CD14-positive monocyte (primary cell): ENCODE measurements around the gene PLXDC2. TPM values are rescaled to one million over a fixed set of nuclear protein-coding genes. Genes with fewer than 3 reads are reported as not detected.

Source experiments
- DNase-seq, 3 donors: peaks; one replicate each; pipeline ENCODE4 v3.0.0-alpha.2; 2011 to 2022
- H2AFZ ChIP-seq: 2 replicates; pipeline ENCODE4 v1.6.0; 2012; ENCODE audit warnings: mild to moderate bottlenecking, low read depth, low read length, inconsistent platforms; ENCODE audit not compliant: insufficient read depth, poor library complexity, severe bottlenecking
- H3K27ac ChIP-seq, 2 donors: 1 replicate in 1 of 2; 2 replicates in 1 of 2; pipeline ENCODE4 v1.5.1; 2012 to 2013; ENCODE audit warnings: low read length in 2 of 2, control low read depth in 1 of 2, inconsistent platforms in 1 of 2, low read depth in 1 of 2, mild to moderate bottlenecking in 1 of 2
- H3K27me3 ChIP-seq, 2 donors: one replicate each; pipeline versions ENCODE4 v1.6.0 to v1.6.1; 2011 to 2013; ENCODE audit warnings: low read length in 2 of 2; ENCODE audit not compliant: control insufficient read depth in 2 of 2, insufficient read depth in 2 of 2
- H3K36me3 ChIP-seq, 2 donors: replicated peaks in 1 of 2; 1 replicate in 1 of 2; 2 replicates in 1 of 2; pipeline versions ENCODE4 v1.5.1 to v1.6.1; 2012 to 2013; ENCODE audit warnings: low read length in 2 of 2, control low read depth in 1 of 2, inconsistent platforms in 1 of 2, mild to moderate bottlenecking in 1 of 2; ENCODE audit not compliant: insufficient read depth in 2 of 2, control insufficient read depth in 1 of 2
- H3K4me1 ChIP-seq, 2 donors: 1 replicate in 1 of 2; 2 replicates in 1 of 2; pipeline versions ENCODE4 v1.5.1 to v1.6.1; 2012 to 2013; ENCODE audit warnings: low read length in 2 of 2, control low read depth in 1 of 2, inconsistent platforms in 1 of 2, mild to moderate bottlenecking in 1 of 2, moderate library complexity in 1 of 2; ENCODE audit not compliant: insufficient read depth in 2 of 2, control insufficient read depth in 1 of 2
- H3K4me2 ChIP-seq: replicated peaks from 2 replicates; pipeline ENCODE3; 2012; ENCODE audit warnings: low read length, moderate library complexity, mild to moderate bottlenecking; ENCODE audit not compliant: poor library complexity, severe bottlenecking; ENCODE audit errors: extremely low read depth
- H3K4me3 ChIP-seq, 3 experiments: fragments of 200-600 bp in 1 of 3; sonication (generic) in 1 of 3; replicated peaks in 1 of 3; 1 replicate in 2 of 3; 2 replicates in 1 of 3; pipeline ENCODE4 v1.5.1; 2011 to 2013; ENCODE audit warnings: low read length in 3 of 3, mild to moderate bottlenecking in 3 of 3, control low read depth in 2 of 3, low read depth in 2 of 3, inconsistent platforms in 1 of 3, moderate library complexity in 1 of 3
- H3K79me2 ChIP-seq: 2 replicates; pipeline ENCODE4 v1.6.0; 2012; ENCODE audit warnings: mild to moderate bottlenecking, control low read depth, inconsistent platforms, low read length, moderate library complexity; ENCODE audit not compliant: insufficient read depth
- H3K9ac ChIP-seq: 2 replicates; pipeline ENCODE4 v1.6.0; 2017; ENCODE audit warnings: low read length, mild to moderate bottlenecking; ENCODE audit not compliant: insufficient read depth, poor library complexity, severe bottlenecking
- H3K9me3 ChIP-seq, 2 donors: replicated peaks in 1 of 2; 1 replicate in 1 of 2; 2 replicates in 1 of 2; pipeline versions ENCODE4 v1.5.1 to v1.6.1; 2012 to 2013; ENCODE audit warnings: low read length in 2 of 2, control low read depth in 1 of 2; ENCODE audit not compliant: control insufficient read depth in 1 of 2, insufficient read depth in 1 of 2
- H4K20me1 ChIP-seq: 2 replicates; pipeline ENCODE4 v1.6.0; 2012; ENCODE audit warnings: mild to moderate bottlenecking, low read length, control low read depth, moderate library complexity; ENCODE audit not compliant: insufficient read depth
- H3K27ac Mint-ChIP-seq, 7 donors: one replicate each; pipeline ENCODE4 v1.8.0; 2020; ENCODE audit warnings: mild to moderate bottlenecking in 7 of 7, mixed read lengths in 7 of 7, moderate library complexity in 6 of 7, inconsistent platforms in 2 of 7
- H3K27me3 Mint-ChIP-seq, 3 donors: one replicate each; pipeline ENCODE4 v1.8.0; 2021 to 2022; ENCODE audit warnings: low read depth in 3 of 3, mild to moderate bottlenecking in 3 of 3, mixed read lengths in 3 of 3, moderate library complexity in 3 of 3, inconsistent platforms in 1 of 3
- H3K36me3 Mint-ChIP-seq, 2 donors: one replicate each; pipeline ENCODE4 v1.8.0; 2020; ENCODE audit warnings: mixed read lengths in 2 of 2, inconsistent platforms in 1 of 2, mild to moderate bottlenecking in 1 of 2
- H3K4me1 Mint-ChIP-seq: one replicate; pipeline ENCODE4 v1.8.0; 2020; ENCODE audit warnings: mild to moderate bottlenecking, mixed read lengths
- H3K4me3 Mint-ChIP-seq, 2 donors: one replicate each; pipeline ENCODE4 v1.8.0; 2020; ENCODE audit warnings: mild to moderate bottlenecking in 2 of 2, mixed read lengths in 2 of 2, moderate library complexity in 1 of 2
- H3K9me3 Mint-ChIP-seq, 7 donors: one replicate each; pipeline ENCODE4 v1.8.0; 2020 to 2022; ENCODE audit warnings: mixed read lengths in 7 of 7, mild to moderate bottlenecking in 6 of 7, moderate library complexity in 6 of 7, inconsistent platforms in 2 of 7
- WGBS: methylation state at CpG from one replicate; pipeline ENCODE4 v1.1.5; 2013; ENCODE audit warnings: missing lambda C conversion rate; ENCODE audit not compliant: insufficient coverage; 5-methylcytosine and 5-hydroxymethylcytosine counted together
- intact Hi-C, 2 donors: fragments of 100-400 bp; cut with micrococcal nuclease; formaldehyde crosslinking; loops; one replicate each; pipeline versions ENCODE4 v1.15.0 to v1.15.1; 2023
- polyA plus RNA-seq, 3 donors: library from polyadenylated mRNA; depleted of rRNA in 1 of 3; unstranded in 2 of 3; stranded (reverse) in 1 of 3; fragments of 300-500 nt in 2 of 3; fragments of >200 nt in 1 of 3; fragmentation: Illumina TruSeq in 2 of 3; gene quantifications; 1 replicate in 2 of 3; 2 replicates in 1 of 3; pipeline ENCODE4 v1.2.3, GENCODE V29; 2012 to 2021
- TF ChIP-seq, protein P1 (sequence below): fragments of 200-600 bp; IDR thresholded peaks from one replicate; pipeline ENCODE4 v1.8.0; 2022; ENCODE audit warnings: antibody characterized with exemption, mild to moderate bottlenecking

The PLXDC2 gene
- polyA plus RNA-seq, 3 donors: 37.5 to 128 (median 93.6) TPM

DNA sequence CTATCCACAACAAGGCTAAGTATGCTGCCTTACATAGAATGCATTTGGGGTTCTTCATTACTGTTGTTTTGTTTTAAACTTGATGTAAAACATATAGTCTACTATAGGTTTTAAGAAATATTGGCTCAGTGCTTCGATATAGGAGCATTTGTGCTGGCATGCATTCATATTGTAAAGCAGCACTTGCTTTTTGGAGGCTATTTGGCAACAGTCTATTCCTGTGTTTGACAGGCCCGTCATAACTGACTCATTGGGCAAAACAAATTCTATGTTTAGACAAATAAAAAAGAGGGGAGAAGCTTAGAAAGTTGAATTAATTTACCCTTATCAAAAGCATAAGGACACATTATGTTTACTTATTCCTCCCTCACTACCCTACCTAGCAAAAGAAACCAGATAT is 38.4 kb upstream of the PLXDC2 start:
- Histone ChIP-seq H3K27ac (no peak overlapping the region), H2AFZ (peak overlapping the region; percentile 27), H3K9ac (no peak overlapping the region), H3K27me3 (no peaks in the 10 kb centered on the region), H3K79me2 (no peaks in the 10 kb centered on the region), H3K4me1 (peaks cover 34 to 42% of the 10 kb centered on the region in 2 donors), H3K9me3 (no peaks in the 10 kb centered on the region), H3K4me2 (no peak overlapping the region), H3K4me3 (no peak overlapping the region), H3K36me3 (no peaks in the 10 kb centered on the region), H4K20me1 (no peaks in the 10 kb centered on the region)
- H3K27ac Mint-ChIP-seq: no peak overlapping the region
- H3K27me3 Mint-ChIP-seq: peaks cover 0 to 2% (median 0%) of the 10 kb centered on the region in 3 donors
- peaks cover 37% of the 10 kb centered on the region for H3K4me1 Mint-ChIP-seq
- TF ChIP-seq, protein P1, sequence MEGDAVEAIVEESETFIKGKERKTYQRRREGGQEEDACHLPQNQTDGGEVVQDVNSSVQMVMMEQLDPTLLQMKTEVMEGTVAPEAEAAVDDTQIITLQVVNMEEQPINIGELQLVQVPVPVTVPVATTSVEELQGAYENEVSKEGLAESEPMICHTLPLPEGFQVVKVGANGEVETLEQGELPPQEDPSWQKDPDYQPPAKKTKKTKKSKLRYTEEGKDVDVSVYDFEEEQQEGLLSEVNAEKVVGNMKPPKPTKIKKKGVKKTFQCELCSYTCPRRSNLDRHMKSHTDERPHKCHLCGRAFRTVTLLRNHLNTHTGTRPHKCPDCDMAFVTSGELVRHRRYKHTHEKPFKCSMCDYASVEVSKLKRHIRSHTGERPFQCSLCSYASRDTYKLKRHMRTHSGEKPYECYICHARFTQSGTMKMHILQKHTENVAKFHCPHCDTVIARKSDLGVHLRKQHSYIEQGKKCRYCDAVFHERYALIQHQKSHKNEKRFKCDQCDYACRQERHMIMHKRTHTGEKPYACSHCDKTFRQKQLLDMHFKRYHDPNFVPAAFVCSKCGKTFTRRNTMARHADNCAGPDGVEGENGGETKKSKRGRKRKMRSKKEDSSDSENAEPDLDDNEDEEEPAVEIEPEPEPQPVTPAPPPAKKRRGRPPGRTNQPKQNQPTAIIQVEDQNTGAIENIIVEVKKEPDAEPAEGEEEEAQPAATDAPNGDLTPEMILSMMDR: no peak
- DNase-seq: no peak
- no peaks in the 10 kb centered on the region for H3K36me3 Mint-ChIP-seq
- 50% methylated on average over 1 of the region's 2 CpGs for WGBS
- peaks cover 0 to 4% (median 0%) of the 10 kb centered on the region in 7 donors for H3K9me3 Mint-ChIP-seq
- intact Hi-C loops: loop anchor here in 1 of 2 donors (5.0 kb wide), 1 partner anchor 39 kb away; the partner anchor contains the start of gene PLXDC2
- no peak overlapping the region for H3K4me3 Mint-ChIP-seq

DNA sequence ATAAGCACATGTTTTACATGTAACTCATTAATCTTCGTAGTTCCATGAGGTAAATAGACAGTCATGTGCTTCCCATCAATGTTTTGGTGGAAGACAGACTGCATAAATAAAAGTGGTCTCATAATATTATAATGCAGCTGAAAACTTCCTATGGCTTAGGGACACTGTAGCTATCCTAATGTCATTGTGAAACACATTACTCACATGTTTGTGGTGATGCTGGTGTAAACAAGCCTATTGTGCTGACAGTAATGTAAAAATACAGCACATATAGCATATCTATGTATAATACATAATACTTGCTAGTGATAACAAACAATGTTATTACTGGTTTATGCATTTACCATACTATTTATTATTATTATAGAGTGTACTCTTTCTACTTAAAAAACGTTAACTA is 37.2 kb upstream of the PLXDC2 start:
- Mint-ChIP-seq H3K27me3 (peaks cover 0 to 2% (median 0%) of the 10 kb centered on the region in 3 donors), H3K4me1 (peaks cover 25% of the 10 kb centered on the region), H3K9me3 (peaks cover 0 to 4% (median 0%) of the 10 kb centered on the region in 7 donors), H3K36me3 (no peaks in the 10 kb centered on the region), H3K4me3 (no peak overlapping the region), H3K27ac (no peak overlapping the region)
- no peaks in the 10 kb centered on the region for H3K36me3 ChIP-seq
- H3K9me3 ChIP-seq: no peaks in the 10 kb centered on the region
- TF ChIP-seq, protein P1: no peak
- no peak overlapping the region for H3K27ac ChIP-seq
- H2AFZ ChIP-seq: no peak overlapping the region
- DNase-seq: no peak
- H3K79me2 ChIP-seq: no peaks in the 10 kb centered on the region
- WGBS: no CpG with 5 or more reads among the region's 2 CpGs
- intact Hi-C loops: loop anchor here in 1 of 2 donors (5.0 kb wide), 1 partner anchor 38 kb away; the partner anchor contains the start of gene PLXDC2
- H3K27me3 ChIP-seq: no peaks in the 10 kb centered on the region
- H3K9ac ChIP-seq: no peak overlapping the region
- no peaks in the 10 kb centered on the region for H4K20me1 ChIP-seq
- peaks cover 22 to 30% of the 10 kb centered on the region in 2 donors for H3K4me1 ChIP-seq
- no peak overlapping the region for H3K4me2 ChIP-seq
- no peak overlapping the region for H3K4me3 ChIP-seq
